Left ventricle myocardium superior (tissue), 1 donor: Measurements from ENCODE around the gene ACP7. TPM values are rescaled to one million over a fixed set of nuclear protein-coding genes. Genes with fewer than 3 reads are reported as not detected.
"Not testable (repeated sequence)": the region's sequence is repeated elsewhere in the genome, so short reads cannot be mapped to it uniquely, and the experiment has no call there.

Source experiments
- ATAC-seq: fragments of 200-7000 bp; cut with Tn5 transposase; one replicate; pipeline ENCODE4 v1.9.1; 2020; ENCODE audit warnings: mild to moderate bottlenecking, moderate library complexity
- DNase-seq: peaks from one replicate; pipeline ENCODE4 v3.0.0-alpha.2; 2020
- intact Hi-C: fragments of 100-400 bp; cut with micrococcal nuclease; formaldehyde crosslinking; loops from one replicate; pipeline ENCODE4 v1.11.0; 2022
- total RNA-seq: library from RNA; stranded (reverse); fragmentation: NEBNext Ultra II Directional; extraction: Animal tissue kit (Norgen Biotek cat#: 25700); gene quantifications from one replicate; pipeline ENCODE4 v1.2.1, GENCODE V29; 2021
- donor health status: DM: no; HTN: yes; CAD: no; lungs with severe emphysema.

The ACP7 gene
- total RNA-seq, 1 donor from 2014 or later = not detected

- no peak for ATAC-seq
- intact Hi-C loops = no loop called here
- no peak for DNase-seq
Observed at GRCh38 chr19:39099341-39099740, 15.2 kb downstream of the ACP7 start.

GRCh38 chr19:39100500-39101166, 16.5 kb downstream of the ACP7 start:
- intact Hi-C loops = no loop called here
- DNase-seq = no peak
- ATAC-seq = no peak

GRCh38 chr19:39103151-39103550, 19.0 kb downstream of the ACP7 start:
- DNase-seq (no peak), ATAC-seq (no peak)
- intact Hi-C loops = no loop called here

GRCh38 chr19:39104186-39104596, 20.0 kb downstream of the ACP7 start:
- no peak for ATAC-seq
- intact Hi-C loops = no loop called here
- no peak for DNase-seq

- intact Hi-C loops = no loop called here
- ATAC-seq = no peak
- DNase-seq = no peak
Observed at GRCh38 chr19:39106194-39106593, 22.0 kb downstream of the ACP7 start.

GRCh38 chr19:39109641-39110040, 25.5 kb downstream of the ACP7 start:
- intact Hi-C loops = loop anchor here (10.0 kb wide), 2 partner anchors 75 to 215 kb away; partner anchors contain the start of gene LRFN1
- DNase-seq = no peak

GRCh38 chr19:39110263-39110967, 26.2 kb downstream of the ACP7 start:
- DNase-seq (peak; percentile 71), ATAC-seq (peak; percentile 72)
- intact Hi-C loops = loop anchor here (10.0 kb wide), 2 partner anchors 74 to 214 kb away; partner anchors contain the start of gene LRFN1

More at GRCh38 chr19:39109641-39110040, 25.5 kb downstream of the ACP7 start:
- ATAC-seq = no peak

- no peak for DNase-seq
- intact Hi-C loops = loop anchor here (10.0 kb wide), 2 partner anchors 73 to 213 kb away; partner anchors contain the start of gene LRFN1
- ATAC-seq = no peak
Observed at GRCh38 chr19:39111593-39112199, 27.5 kb downstream of the ACP7 start.

GRCh38 chr19:39112338-39112890, 28.2 kb downstream of the ACP7 start:
- DNase-seq = no peak
- no peak for ATAC-seq
- intact Hi-C loops = loop anchor here (10.0 kb wide), 2 partner anchors 72 to 212 kb away; partner anchors contain the start of gene LRFN1

- DNase-seq (no peak), ATAC-seq (no peak)
- intact Hi-C loops = loop anchor here (10.0 kb wide), 2 partner anchors 72 to 212 kb away; partner anchors contain the start of gene LRFN1
Observed at GRCh38 chr19:39113199-39113598, 29.0 kb downstream of the ACP7 start.

- DNase-seq = no peak
- no peak for ATAC-seq
- intact Hi-C loops = loop anchor here (10.0 kb wide), 2 partner anchors 70 to 210 kb away; partner anchors contain the start of gene LRFN1
Observed at GRCh38 chr19:39115105-39115847, 31.1 kb downstream of the ACP7 start.

- not testable (repeated sequence) for DNase-seq, ATAC-seq
- intact Hi-C loops = loop anchor here (10.0 kb wide), 2 partner anchors 68 to 208 kb away; partner anchors contain the start of gene LRFN1
Observed at GRCh38 chr19:39117023-39117422, 32.9 kb downstream of the ACP7 start.

GRCh38 chr19:39119830-39120229, 35.7 kb downstream of the ACP7 start:
- intact Hi-C loops = loop anchor here (10.0 kb wide), 2 partner anchors 65 to 205 kb away; partner anchors contain the start of gene LRFN1
- no peak for ATAC-seq
- DNase-seq = no peak

GRCh38 chr19:39122934-39123731, 39.0 kb downstream of the ACP7 start:
- intact Hi-C loops = no loop called here
- no peak for ATAC-seq
- no peak for DNase-seq

- no peak for DNase-seq
- intact Hi-C loops = no loop called here
- ATAC-seq = no peak
Observed at GRCh38 chr19:39124136-39124764, 40.1 kb downstream of the ACP7 start.

GRCh38 chr19:39125199-39125553, 41.0 kb downstream of the ACP7 start:
- intact Hi-C loops = no loop called here
- ATAC-seq (no peak), DNase-seq (no peak)

- DNase-seq = peak; percentile 98
- peak; percentile 99 for ATAC-seq
- intact Hi-C loops = no loop called here
Observed at GRCh38 chr19:39125554-39126311, 41.6 kb downstream of the ACP7 start, which contains the start of gene PAK4. PAK4 (plus strand) TSS chr19:39125786; CDS start chr19:39169554, 43,768 bp downstream.
